HCT116 (cell line): ENCODE measurements around the gene TFEB. TPM values are rescaled to one million over a fixed set of nuclear protein-coding genes. Genes with fewer than 3 reads are reported as not detected.

Experiments
- ATAC-seq: fragments of 200-7000 bp; cut with Tn5 transposase; 2 replicates; pipeline ENCODE4 v1.9.1; 2020; ENCODE audit warnings: mild to moderate bottlenecking, moderate library complexity
- BruUV-seq: library from RNA; stranded (reverse); fragments of 400-500 nt; replicated peaks from 2 replicates; lab custom pipeline; 2021; lab: Mats Ljungman, UMichigan
- CTCF ChIA-PET: fragments of 300-600 bp; sonication (Branson Sonifier 250); formaldehyde crosslinking; loops from one replicate; lab custom pipeline; 2021; ENCODE audit warnings: antibody characterized with exemption; lab: Charles Lee
- POLR2A ChIA-PET: fragments of 300-600, 350-600 bp; sonication (Branson Sonifier 250); formaldehyde crosslinking; loops from one replicate; lab custom pipeline; 2021; ENCODE audit warnings: antibody characterized with exemption; lab: Charles Lee
- RAD21 ChIA-PET, 2 experiments: fragments of 300-600 bp; sonication (Branson Sonifier 250); formaldehyde crosslinking; loops; one replicate each; lab custom pipeline; 2023; ENCODE audit warnings: low total read pairs in 2 of 2; ENCODE audit not compliant: uncharacterized antibody in 2 of 2, unreplicated experiment in 2 of 2, low non-redundant PET in 1 of 2; lab: Charles Lee
- DNase-seq: peaks from one replicate; pipeline ENCODE4 v3.0.0-alpha.2; 2010; ENCODE audit warnings: low read depth, low spot score
- H2AFZ ChIP-seq: fragments of 200-600 bp; shearing (Covaris generic), sonication (generic); 2 replicates; pipeline ENCODE4 v1.6.1; 2017; ENCODE audit warnings: low read depth, mixed run types, mixed read lengths, antibody characterized with exemption, low read length; ENCODE audit not compliant: poor library complexity, severe bottlenecking
- H3K27ac ChIP-seq: 2 replicates; pipeline ENCODE4 v1.5.1; 2012; ENCODE audit warnings: low read depth, low read length
- H3K27me3 ChIP-seq: fragments of 200-600 bp; sonication (generic); 2 replicates; pipeline ENCODE4 v1.6.1; 2016; ENCODE audit warnings: mixed run types, low read length, mixed read lengths; ENCODE audit not compliant: insufficient read depth
- H3K36me3 ChIP-seq, 2 experiments: fragments of 200-500 bp in 1 of 2; fragments of 200-600 bp in 1 of 2; sonication (Bioruptor generic) in 1 of 2; sonication (generic) in 1 of 2; 2 replicates each; pipeline versions ENCODE4 v1.5.1 to v1.6.1; 2014 to 2016; ENCODE audit warnings: low read length in 2 of 2, inconsistent platforms in 1 of 2, mixed read lengths in 1 of 2, mixed run types in 1 of 2; ENCODE audit not compliant: insufficient read depth in 2 of 2, control insufficient read depth in 1 of 2
- H3K4me1 ChIP-seq, 2 experiments: fragments of 200-600 bp in 1 of 2; sonication (generic) in 1 of 2; 2 replicates each; pipeline versions ENCODE4 v1.5.1 to v1.6.1; 2012 to 2017; ENCODE audit warnings: low read length in 2 of 2, inconsistent platforms in 1 of 2, mild to moderate bottlenecking in 1 of 2, mixed read lengths in 1 of 2, mixed run types in 1 of 2, moderate library complexity in 1 of 2; ENCODE audit not compliant: insufficient read depth in 2 of 2, control insufficient read depth in 1 of 2
- H3K4me2 ChIP-seq: fragments of 200-600 bp; sonication (generic); 2 replicates; pipeline ENCODE4 v1.6.1; 2017; ENCODE audit warnings: mixed run types, low read length, mixed read lengths
- H3K4me3 ChIP-seq, 2 experiments: fragments of 200-600 bp in 1 of 2; sonication (generic) in 1 of 2; replicated peaks in 1 of 2; 2 replicates each; pipeline ENCODE4 v1.5.1; 2011 to 2016; ENCODE audit warnings: low read length in 2 of 2, control low read depth in 1 of 2, low read depth in 1 of 2, mild to moderate bottlenecking in 1 of 2, mixed read lengths in 1 of 2, mixed run types in 1 of 2
- H3K79me2 ChIP-seq: fragments of 200-600 bp; sonication (generic); 2 replicates; pipeline ENCODE4 v1.6.1; 2017; ENCODE audit warnings: mild to moderate bottlenecking, mixed run types, low read length, moderate library complexity, mixed read lengths; ENCODE audit not compliant: insufficient read depth
- H3K9ac ChIP-seq: fragments of 200-600 bp; sonication (generic); 2 replicates; pipeline ENCODE4 v1.6.1; 2016; ENCODE audit warnings: low read length, mixed read lengths
- H3K9me2 ChIP-seq: fragments of 200-600 bp; sonication (generic), shearing (Covaris generic); 2 replicates; pipeline ENCODE4 v1.6.1; 2017; ENCODE audit warnings: mixed run types, mild to moderate bottlenecking, moderate library complexity; ENCODE audit not compliant: insufficient read depth
- H3K9me3 ChIP-seq, 2 experiments: fragments of 200-500 bp in 1 of 2; fragments of 200-600 bp in 1 of 2; sonication (Bioruptor generic) in 1 of 2; sonication (generic) in 1 of 2; 2 replicates each; pipeline ENCODE4 v1.6.1; 2014 to 2017; ENCODE audit warnings: low read length in 2 of 2, mixed read lengths in 2 of 2, inconsistent platforms in 1 of 2, low read depth in 1 of 2, mild to moderate bottlenecking in 1 of 2, mixed run types in 1 of 2, moderate library complexity in 1 of 2; ENCODE audit not compliant: control insufficient read depth in 1 of 2, insufficient read depth in 1 of 2
- H4K20me1 ChIP-seq: fragments of 200-600 bp; sonication (generic), shearing (Covaris generic); 2 replicates; pipeline ENCODE4 v1.6.1; 2017; ENCODE audit warnings: mixed run types, mild to moderate bottlenecking, moderate library complexity; ENCODE audit not compliant: insufficient read depth
- CBX3 ChIP-seq: IDR thresholded peaks from 2 replicates; pipeline ENCODE4 v1.6.1; 2012; ENCODE audit warnings: low read depth
- CEBPB ChIP-seq: IDR thresholded peaks from 2 replicates; pipeline ENCODE4 v1.6.1; 2012; ENCODE audit warnings: low read depth
- EGR1 ChIP-seq: IDR thresholded peaks from 2 replicates; pipeline ENCODE4 v1.6.1; 2012; ENCODE audit warnings: low read depth
- ELF1 ChIP-seq: IDR thresholded peaks from 2 replicates; pipeline ENCODE4 v1.6.1; 2012; ENCODE audit warnings: low read depth, borderline replicate concordance
- EZH2phosphoT487 ChIP-seq: fragments of 200-600 bp; IDR thresholded peaks from 2 replicates; pipeline ENCODE4 v1.6.1; 2018; ENCODE audit warnings: antibody characterized with exemption, borderline replicate concordance
- FOSL1 ChIP-seq: IDR thresholded peaks from 2 replicates; pipeline ENCODE4 v1.6.1; 2012; ENCODE audit warnings: low read depth
- JUND ChIP-seq: IDR thresholded peaks from 2 replicates; pipeline ENCODE4 v1.6.1; 2012
- POLR2A ChIP-seq: IDR thresholded peaks from 2 replicates; pipeline ENCODE4 v1.7.0; 2011; ENCODE audit warnings: borderline replicate concordance; ENCODE audit not compliant: insufficient read depth, insufficient read length; ENCODE audit errors: extremely low read depth
- POLR2AphosphoS5 ChIP-seq: IDR thresholded peaks from 2 replicates; pipeline ENCODE4 v1.6.1; 2011; ENCODE audit warnings: mild to moderate bottlenecking, low read depth, low read length, moderate library complexity
- SIN3A ChIP-seq: IDR thresholded peaks from 2 replicates; pipeline ENCODE4 v1.6.1; 2012; ENCODE audit warnings: low read depth
- SP1 ChIP-seq: IDR thresholded peaks from 2 replicates; pipeline ENCODE4 v1.6.1; 2012; ENCODE audit warnings: low read depth
- SRF ChIP-seq: IDR thresholded peaks from 2 replicates; pipeline ENCODE4 v1.6.1; 2012; ENCODE audit warnings: low read depth
- TCF7L2 ChIP-seq: IDR thresholded peaks from 2 replicates; pipeline ENCODE4 v1.7.0; 2011; ENCODE audit warnings: borderline replicate concordance, inconsistent platforms; ENCODE audit not compliant: insufficient read depth, insufficient read length; ENCODE audit errors: extremely low read depth
- YY1 ChIP-seq: IDR thresholded peaks from 2 replicates; pipeline ENCODE4 v1.6.1; 2011; ENCODE audit warnings: low read length, low read depth, moderate library complexity, mild to moderate bottlenecking; ENCODE audit not compliant: insufficient replicate concordance; ENCODE audit errors: extremely low read depth
- ZNF274 ChIP-seq: fragments of 200-500 bp; sonication (Bioruptor generic); IDR thresholded peaks from 2 replicates; pipeline ENCODE4 v1.6.1; 2014; ENCODE audit warnings: mild to moderate bottlenecking, low read depth, low read length, inconsistent platforms
- intact Hi-C: fragments of 100-400 bp; cut with micrococcal nuclease; formaldehyde crosslinking; loops from 2 replicates; pipeline ENCODE4 v1.10.0; 2022
- total RNA-seq: library from RNA; stranded (reverse); gene quantifications from one replicate; pipeline ENCODE4 v1.2.1, GENCODE V29; 2021; ENCODE audit not compliant: unreplicated experiment
- TF ChIP-seq, protein P1 (sequence below): IDR thresholded peaks from 2 replicates; pipeline ENCODE4 v1.6.1; 2012; ENCODE audit warnings: low read depth
- TF ChIP-seq, protein P2 (sequence below): IDR thresholded peaks from 2 replicates; pipeline ENCODE4 v1.6.1; 2011; ENCODE audit warnings: mild to moderate bottlenecking, low read length, moderate library complexity; ENCODE audit not compliant: insufficient replicate concordance; ENCODE audit errors: extremely low read depth
- TF ChIP-seq, protein P3 (sequence below): IDR thresholded peaks from 2 replicates; pipeline ENCODE4 v1.6.1; 2012
- TF ChIP-seq, protein P4 (sequence below), 3 experiments: fragments of 200-600 bp in 1 of 3; sonication (generic) in 1 of 3; IDR thresholded peaks in 2 of 3; conservative IDR thresholded peaks in 1 of 3; 2 replicates each; pipeline ENCODE4 v1.5.1; 2012 to 2017; ENCODE audit warnings: low read depth in 2 of 3, low read length in 2 of 3, antibody characterized with exemption in 1 of 3, borderline replicate concordance in 1 of 3, control low read depth in 1 of 3, mild to moderate bottlenecking in 1 of 3, mixed read lengths in 1 of 3, mixed run types in 1 of 3, moderate library complexity in 1 of 3; ENCODE audit not compliant: insufficient read depth in 1 of 3

The TFEB gene
- total RNA-seq, 1 experiment from 2014 or later: 4.8 TPM

DNA sequence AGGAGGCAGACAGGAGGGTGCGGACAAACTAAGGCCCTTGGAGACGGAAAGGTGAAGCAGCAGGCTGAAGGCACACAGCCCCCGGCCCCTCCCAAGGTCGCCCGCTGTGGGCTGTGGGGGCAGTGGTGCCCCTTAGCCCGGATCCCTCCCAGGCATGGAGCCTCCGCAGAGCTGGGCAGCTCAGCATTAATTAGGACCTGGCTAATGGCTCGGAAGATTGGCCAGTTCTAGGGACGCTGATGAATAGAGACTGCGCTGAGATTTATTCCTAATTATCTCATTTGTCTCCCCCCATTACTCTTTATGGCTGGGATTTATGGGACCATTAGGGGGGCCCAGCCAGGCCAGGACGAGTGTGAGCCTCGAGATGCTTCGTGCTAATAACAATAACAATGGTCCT is 76.8 kb downstream of the TFEB start:
- no peak overlapping the region for H2AFZ ChIP-seq
- H3K79me2 ChIP-seq: no peaks in the 10 kb centered on the region
- TF ChIP-seq YY1 (no peak), FOSL1 (no peak), POLR2AphosphoS5 (no peak), CBX3 (no peak), POLR2A (no peak), JUND (no peak), SRF (no peak), ELF1 (no peak), SP1 (no peak), CEBPB (no peak), EZH2phosphoT487 (no peak), ZNF274 (no peak), SIN3A (no peak), TCF7L2 (no peak), EGR1 (no peak)
- TF ChIP-seq, protein P1, sequence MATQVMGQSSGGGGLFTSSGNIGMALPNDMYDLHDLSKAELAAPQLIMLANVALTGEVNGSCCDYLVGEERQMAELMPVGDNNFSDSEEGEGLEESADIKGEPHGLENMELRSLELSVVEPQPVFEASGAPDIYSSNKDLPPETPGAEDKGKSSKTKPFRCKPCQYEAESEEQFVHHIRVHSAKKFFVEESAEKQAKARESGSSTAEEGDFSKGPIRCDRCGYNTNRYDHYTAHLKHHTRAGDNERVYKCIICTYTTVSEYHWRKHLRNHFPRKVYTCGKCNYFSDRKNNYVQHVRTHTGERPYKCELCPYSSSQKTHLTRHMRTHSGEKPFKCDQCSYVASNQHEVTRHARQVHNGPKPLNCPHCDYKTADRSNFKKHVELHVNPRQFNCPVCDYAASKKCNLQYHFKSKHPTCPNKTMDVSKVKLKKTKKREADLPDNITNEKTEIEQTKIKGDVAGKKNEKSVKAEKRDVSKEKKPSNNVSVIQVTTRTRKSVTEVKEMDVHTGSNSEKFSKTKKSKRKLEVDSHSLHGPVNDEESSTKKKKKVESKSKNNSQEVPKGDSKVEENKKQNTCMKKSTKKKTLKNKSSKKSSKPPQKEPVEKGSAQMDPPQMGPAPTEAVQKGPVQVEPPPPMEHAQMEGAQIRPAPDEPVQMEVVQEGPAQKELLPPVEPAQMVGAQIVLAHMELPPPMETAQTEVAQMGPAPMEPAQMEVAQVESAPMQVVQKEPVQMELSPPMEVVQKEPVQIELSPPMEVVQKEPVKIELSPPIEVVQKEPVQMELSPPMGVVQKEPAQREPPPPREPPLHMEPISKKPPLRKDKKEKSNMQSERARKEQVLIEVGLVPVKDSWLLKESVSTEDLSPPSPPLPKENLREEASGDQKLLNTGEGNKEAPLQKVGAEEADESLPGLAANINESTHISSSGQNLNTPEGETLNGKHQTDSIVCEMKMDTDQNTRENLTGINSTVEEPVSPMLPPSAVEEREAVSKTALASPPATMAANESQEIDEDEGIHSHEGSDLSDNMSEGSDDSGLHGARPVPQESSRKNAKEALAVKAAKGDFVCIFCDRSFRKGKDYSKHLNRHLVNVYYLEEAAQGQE: no peak
- TF ChIP-seq, protein P2, sequence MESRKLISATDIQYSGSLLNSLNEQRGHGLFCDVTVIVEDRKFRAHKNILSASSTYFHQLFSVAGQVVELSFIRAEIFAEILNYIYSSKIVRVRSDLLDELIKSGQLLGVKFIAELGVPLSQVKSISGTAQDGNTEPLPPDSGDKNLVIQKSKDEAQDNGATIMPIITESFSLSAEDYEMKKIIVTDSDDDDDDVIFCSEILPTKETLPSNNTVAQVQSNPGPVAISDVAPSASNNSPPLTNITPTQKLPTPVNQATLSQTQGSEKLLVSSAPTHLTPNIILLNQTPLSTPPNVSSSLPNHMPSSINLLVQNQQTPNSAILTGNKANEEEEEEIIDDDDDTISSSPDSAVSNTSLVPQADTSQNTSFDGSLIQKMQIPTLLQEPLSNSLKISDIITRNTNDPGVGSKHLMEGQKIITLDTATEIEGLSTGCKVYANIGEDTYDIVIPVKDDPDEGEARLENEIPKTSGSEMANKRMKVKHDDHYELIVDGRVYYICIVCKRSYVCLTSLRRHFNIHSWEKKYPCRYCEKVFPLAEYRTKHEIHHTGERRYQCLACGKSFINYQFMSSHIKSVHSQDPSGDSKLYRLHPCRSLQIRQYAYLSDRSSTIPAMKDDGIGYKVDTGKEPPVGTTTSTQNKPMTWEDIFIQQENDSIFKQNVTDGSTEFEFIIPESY: no peak
- TF ChIP-seq, protein P3, sequence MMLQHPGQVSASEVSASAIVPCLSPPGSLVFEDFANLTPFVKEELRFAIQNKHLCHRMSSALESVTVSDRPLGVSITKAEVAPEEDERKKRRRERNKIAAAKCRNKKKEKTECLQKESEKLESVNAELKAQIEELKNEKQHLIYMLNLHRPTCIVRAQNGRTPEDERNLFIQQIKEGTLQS: no peak
- TF ChIP-seq, protein P4, sequence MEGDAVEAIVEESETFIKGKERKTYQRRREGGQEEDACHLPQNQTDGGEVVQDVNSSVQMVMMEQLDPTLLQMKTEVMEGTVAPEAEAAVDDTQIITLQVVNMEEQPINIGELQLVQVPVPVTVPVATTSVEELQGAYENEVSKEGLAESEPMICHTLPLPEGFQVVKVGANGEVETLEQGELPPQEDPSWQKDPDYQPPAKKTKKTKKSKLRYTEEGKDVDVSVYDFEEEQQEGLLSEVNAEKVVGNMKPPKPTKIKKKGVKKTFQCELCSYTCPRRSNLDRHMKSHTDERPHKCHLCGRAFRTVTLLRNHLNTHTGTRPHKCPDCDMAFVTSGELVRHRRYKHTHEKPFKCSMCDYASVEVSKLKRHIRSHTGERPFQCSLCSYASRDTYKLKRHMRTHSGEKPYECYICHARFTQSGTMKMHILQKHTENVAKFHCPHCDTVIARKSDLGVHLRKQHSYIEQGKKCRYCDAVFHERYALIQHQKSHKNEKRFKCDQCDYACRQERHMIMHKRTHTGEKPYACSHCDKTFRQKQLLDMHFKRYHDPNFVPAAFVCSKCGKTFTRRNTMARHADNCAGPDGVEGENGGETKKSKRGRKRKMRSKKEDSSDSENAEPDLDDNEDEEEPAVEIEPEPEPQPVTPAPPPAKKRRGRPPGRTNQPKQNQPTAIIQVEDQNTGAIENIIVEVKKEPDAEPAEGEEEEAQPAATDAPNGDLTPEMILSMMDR (IDR thresholded peaks at IDR 0.05 in 2 of 3, conservative IDR thresholded peaks at IDR 0.05 in 1 of 3; ENCODE audit: borderline replicate concordance in 1 of 3, insufficient read depth in 1 of 3, low read depth in 2 of 3, low read length in 2 of 3): no peak
- BruUV-seq: no TSS peak
- no peak overlapping the region for H3K4me3 ChIP-seq
- no peak for ATAC-seq
- intact Hi-C loops: no loop called here
- H3K36me3 ChIP-seq: no peaks in the 10 kb centered on the region
- H3K9me3 ChIP-seq: no peaks in the 10 kb centered on the region
- H3K4me2 ChIP-seq: no peak overlapping the region
- ChIA-PET RAD21 (no interaction called here), CTCF (no interaction called here), POLR2A (no interaction called here)
- no peak for DNase-seq
- no peaks in the 10 kb centered on the region for H3K4me1 ChIP-seq
- no peaks in the 10 kb centered on the region for H3K9me2 ChIP-seq
- H3K27ac ChIP-seq: no peak overlapping the region
- H3K27me3 ChIP-seq: peaks cover 7% of the 10 kb centered on the region; the same call in 1 of the 2 replicates
- H3K9ac ChIP-seq: no peak overlapping the region
- H4K20me1 ChIP-seq: no peaks in the 10 kb centered on the region
